ENCODE data around the gene JCHAIN.

GRCh38 chr4:70623323-70623722 lies 43.0 kb downstream of the JCHAIN start:
- TF ChIP-seq EZH2 (IDR thresholded peaks at IDR 0.05; ENCODE audit: low read length, missing control alignments), result no peak
- TF ChIP-seq, protein P1, sequence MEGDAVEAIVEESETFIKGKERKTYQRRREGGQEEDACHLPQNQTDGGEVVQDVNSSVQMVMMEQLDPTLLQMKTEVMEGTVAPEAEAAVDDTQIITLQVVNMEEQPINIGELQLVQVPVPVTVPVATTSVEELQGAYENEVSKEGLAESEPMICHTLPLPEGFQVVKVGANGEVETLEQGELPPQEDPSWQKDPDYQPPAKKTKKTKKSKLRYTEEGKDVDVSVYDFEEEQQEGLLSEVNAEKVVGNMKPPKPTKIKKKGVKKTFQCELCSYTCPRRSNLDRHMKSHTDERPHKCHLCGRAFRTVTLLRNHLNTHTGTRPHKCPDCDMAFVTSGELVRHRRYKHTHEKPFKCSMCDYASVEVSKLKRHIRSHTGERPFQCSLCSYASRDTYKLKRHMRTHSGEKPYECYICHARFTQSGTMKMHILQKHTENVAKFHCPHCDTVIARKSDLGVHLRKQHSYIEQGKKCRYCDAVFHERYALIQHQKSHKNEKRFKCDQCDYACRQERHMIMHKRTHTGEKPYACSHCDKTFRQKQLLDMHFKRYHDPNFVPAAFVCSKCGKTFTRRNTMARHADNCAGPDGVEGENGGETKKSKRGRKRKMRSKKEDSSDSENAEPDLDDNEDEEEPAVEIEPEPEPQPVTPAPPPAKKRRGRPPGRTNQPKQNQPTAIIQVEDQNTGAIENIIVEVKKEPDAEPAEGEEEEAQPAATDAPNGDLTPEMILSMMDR (conservative IDR thresholded peaks at IDR 0.05 in 1 of 2, IDR thresholded peaks at IDR 0.05 in 1 of 2; ENCODE audit: low read depth in 1 of 2, low read length in 2 of 2), result no peak

All from fibroblast of lung (primary cell).